Measurements from ENCODE around the gene DDX1.

GRCh38 chr2:15630978-15631719 is 39.5 kb downstream of the DDX1 start:
- TF ChIP-seq CTCF (IDR thresholded peaks at IDR 0.05 in 8 of 11, conservative IDR thresholded peaks at IDR 0.05 in 3 of 11) (no peak), POLR2A (IDR thresholded peaks at IDR 0.05) (no peak)

Data from spleen (tissue), 7 donors.